ENCODE data around the gene FDXACB1.

FDXACB1 gene

GRCh38 chr11:111878849-111879636, at the start of gene FDXACB1, which contains the start of gene CFAP68:
FDXACB1 (minus strand) TSS chr11:111879165; CDS start chr11:111879132, 33 bp downstream.
CFAP68 (plus strand) TSS chr11:111879541; CDS start chr11:111879561, 20 bp downstream.
- DNase-seq: peak; percentile 90 to 94

GRCh38 chr11:111926505-111927391, 47.8 kb upstream of the FDXACB1 start:
- DNase-seq: peak; percentile 93 to 94

GRCh38 chr11:111925953-111926352, 47.0 kb upstream of the FDXACB1 start:
- DNase-seq: no peak

- DNase-seq: no peak
Observed at GRCh38 chr11:111923951-111924350, 45.0 kb upstream of the FDXACB1 start.

- no peak for DNase-seq
Observed at GRCh38 chr11:111923351-111923788, 44.4 kb upstream of the FDXACB1 start.

GRCh38 chr11:111922803-111923202, 43.8 kb upstream of the FDXACB1 start:
- no peak for DNase-seq

GRCh38 chr11:111921541-111922230, 42.7 kb upstream of the FDXACB1 start:
- no peak for DNase-seq

GRCh38 chr11:111920908-111921307, 41.9 kb upstream of the FDXACB1 start:
- no peak for DNase-seq

GRCh38 chr11:111918390-111919256, 39.7 kb upstream of the FDXACB1 start, which contains the start of gene C11orf52:
C11orf52 (plus strand) TSS chr11:111918913; CDS start chr11:111918973, 60 bp downstream.
- DNase-seq: no peak

- DNase-seq: no peak
Observed at GRCh38 chr11:111917788-111918187, 38.8 kb upstream of the FDXACB1 start.

- DNase-seq: no peak
Observed at GRCh38 chr11:111917312-111917711, 38.3 kb upstream of the FDXACB1 start.

GRCh38 chr11:111916768-111917167, 37.8 kb upstream of the FDXACB1 start:
- DNase-seq: no peak

GRCh38 chr11:111913997-111914396, 35.0 kb upstream of the FDXACB1 start:
- DNase-seq: no peak

GRCh38 chr11:111913031-111913861, 34.3 kb upstream of the FDXACB1 start:
- DNase-seq: no peak

- DNase-seq: no peak
Observed at GRCh38 chr11:111912535-111912934, 33.6 kb upstream of the FDXACB1 start, which contains the start of gene HSPB2. HSPB2 (plus strand) TSS chr11:111912734; CDS start chr11:111912830, 96 bp downstream.

- DNase-seq: no peak
Observed at GRCh38 chr11:111911563-111912401, 32.8 kb upstream of the FDXACB1 start, which contains the start of gene CRYAB. CRYAB (minus strand) TSS chr11:111911770; CDS start chr11:111911724, 46 bp downstream.

- DNase-seq: no peak
Observed at GRCh38 chr11:111910676-111911562, 32.0 kb upstream of the FDXACB1 start.

GRCh38 chr11:111909378-111909777, 30.4 kb upstream of the FDXACB1 start:
- DNase-seq: no peak

All from stimulated activated CD4-positive, alpha-beta T cell treated with anti-CD3 and anti-CD28 coated beads, Interleukin-2, amount 100 ng/mL, for 48 hours (primary cell).